Fibroblast of pulmonary artery (primary cell): ENCODE measurements around the gene KCTD16.

Source experiments
- DNase-seq: peaks from one replicate; pipeline ENCODE4 v3.0.0-alpha.2; 2010; ENCODE audit warnings: low read depth
- H3K4me3 ChIP-seq: replicated peaks from 2 replicates; pipeline ENCODE4 v1.5.1; 2011; ENCODE audit warnings: low read depth, mild to moderate bottlenecking, control low read depth, low read length, moderate library complexity
- CTCF ChIP-seq: IDR thresholded peaks from 2 replicates; pipeline ENCODE4 v1.5.1; 2011; ENCODE audit warnings: mild to moderate bottlenecking, control low read depth, low read length, inconsistent platforms; ENCODE audit errors: missing control alignments

Gene KCTD16

GRCh38 chr5:144307736-144308135 is 137.1 kb downstream of the KCTD16 start:
- no peak for DNase-seq
- no peak overlapping the region for H3K4me3 ChIP-seq
- no peak for TF ChIP-seq CTCF

- no peak overlapping the region for H3K4me3 ChIP-seq
- TF ChIP-seq CTCF, result no peak
- DNase-seq, result no peak
These were observed 137.5 kb downstream of the KCTD16 start for GRCh38 chr5:144308174-144308573.

GRCh38 chr5:144308906-144309670 is 138.4 kb downstream of the KCTD16 start:
- DNase-seq, result peak; percentile 34
- no peak overlapping the region for H3K4me3 ChIP-seq
- no peak for TF ChIP-seq CTCF

- DNase-seq, result no peak
- no peak overlapping the region for H3K4me3 ChIP-seq
- TF ChIP-seq CTCF, result no peak
These were observed 139.9 kb downstream of the KCTD16 start for GRCh38 chr5:144310621-144311020.

DNA sequence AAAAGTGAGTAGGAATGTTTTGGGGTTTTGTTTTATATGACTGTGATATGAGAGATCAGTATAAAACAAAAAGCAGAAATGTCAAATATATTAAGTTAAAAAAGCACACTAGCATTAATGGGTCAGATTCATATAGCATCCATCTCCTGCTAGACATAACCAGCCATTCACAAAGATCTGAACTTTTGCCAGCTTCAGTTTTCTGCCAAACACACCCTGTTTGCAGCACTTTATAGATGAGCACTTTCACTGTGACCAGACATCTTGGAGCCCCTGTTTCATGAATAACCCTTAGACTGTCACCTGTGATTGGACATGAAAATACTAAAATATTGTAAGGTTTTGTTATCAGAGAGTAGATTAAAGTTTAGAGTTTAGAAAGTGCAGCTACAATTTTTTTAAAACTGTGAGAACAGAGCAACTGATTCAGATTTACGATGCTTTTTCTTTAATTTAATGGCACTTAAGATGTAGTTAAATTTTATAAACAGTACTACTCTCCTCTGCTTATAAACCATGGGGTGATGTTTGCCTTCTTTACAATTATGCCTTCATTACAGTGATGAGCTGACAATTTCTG is 142.6 kb downstream of the KCTD16 start:
- H3K4me3 ChIP-seq, result no peak overlapping the region
- DNase-seq, result no peak
- TF ChIP-seq CTCF, result no peak

DNA sequence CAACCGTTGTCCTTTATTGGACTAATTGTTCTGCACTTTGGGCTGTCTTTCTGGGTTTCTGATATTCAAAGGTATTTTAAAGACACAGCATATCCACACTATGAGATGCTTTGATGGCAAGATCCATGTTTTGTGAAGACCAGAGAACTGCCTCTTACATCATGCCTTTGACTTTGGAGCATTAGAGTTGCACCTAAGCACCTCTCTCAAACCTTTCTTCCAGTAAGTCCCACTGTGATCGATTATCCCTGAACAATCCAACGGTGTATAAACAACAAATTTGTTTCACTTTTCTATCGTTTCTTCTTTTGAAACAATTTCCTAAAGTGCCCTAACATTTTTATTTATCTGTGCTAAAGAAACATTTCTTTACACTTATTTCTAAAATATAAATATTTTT is 144.4 kb downstream of the KCTD16 start:
- H3K4me3 ChIP-seq, result no peak overlapping the region
- TF ChIP-seq CTCF, result no peak
- DNase-seq, result no peak
